CD4-positive, alpha-beta T cell treated with Interleukin-4 for 4 hours (primary cell): ENCODE data around the gene MYOCOS.

Experiments
- DNase-seq: peaks from one replicate; pipeline ENCODE4 v3.0.0-alpha.2; 2020

Gene MYOCOS

DNA sequence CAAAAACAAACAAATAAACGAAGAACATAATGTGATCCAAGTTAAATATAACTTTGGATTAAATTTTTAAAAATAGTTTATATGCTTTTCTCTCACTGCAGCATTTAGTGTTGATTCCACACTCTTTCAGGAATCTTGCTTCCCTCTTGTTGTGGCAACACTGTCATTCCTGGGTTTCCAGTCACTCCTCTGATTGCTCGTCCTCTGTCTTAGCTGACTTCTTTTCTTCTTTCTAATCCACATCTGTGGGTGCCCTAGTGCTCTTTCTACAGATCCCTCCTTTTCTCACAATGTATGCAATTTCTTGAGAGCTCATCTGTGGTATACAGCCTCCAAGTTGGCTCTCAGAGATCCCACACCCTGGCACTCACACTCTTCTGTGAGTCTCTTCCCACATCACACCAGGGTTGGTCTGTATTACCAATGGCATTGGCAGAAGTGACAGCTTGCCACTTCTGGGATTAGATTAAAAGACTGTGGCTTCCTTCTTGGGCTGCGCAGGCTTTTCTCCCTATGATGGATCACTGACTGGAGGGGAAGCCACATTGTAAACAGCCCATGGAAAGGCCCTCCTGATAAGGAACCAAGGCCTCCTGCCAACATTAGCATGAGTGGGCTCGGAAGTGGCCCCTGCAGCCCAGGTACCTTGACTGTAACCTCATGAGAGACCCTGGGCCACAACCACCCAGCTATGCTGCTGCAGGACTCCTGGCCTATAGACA, 42.0 kb downstream of the MYOCOS start:
- no peak for DNase-seq

DNA sequence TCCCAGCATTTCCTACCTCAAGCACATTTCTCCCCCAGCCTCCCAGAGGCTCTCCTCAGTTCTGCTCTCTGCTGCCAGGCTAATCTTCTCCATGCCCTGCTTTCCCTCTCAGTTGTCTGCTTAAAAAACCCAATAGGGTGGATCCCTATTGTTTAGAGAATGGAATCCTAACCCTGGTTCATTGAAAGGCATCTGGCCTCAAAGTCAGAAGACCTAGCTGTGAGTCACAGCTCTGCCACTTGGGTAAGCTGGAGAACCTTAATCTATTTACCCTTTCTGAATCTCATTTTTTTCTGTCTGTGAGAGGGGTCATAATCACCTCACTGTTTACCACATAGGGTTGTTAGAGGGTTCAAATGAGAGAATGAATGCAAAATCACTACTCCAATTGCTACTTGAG, 42.9 kb downstream of the MYOCOS start:
- no peak for DNase-seq

DNA sequence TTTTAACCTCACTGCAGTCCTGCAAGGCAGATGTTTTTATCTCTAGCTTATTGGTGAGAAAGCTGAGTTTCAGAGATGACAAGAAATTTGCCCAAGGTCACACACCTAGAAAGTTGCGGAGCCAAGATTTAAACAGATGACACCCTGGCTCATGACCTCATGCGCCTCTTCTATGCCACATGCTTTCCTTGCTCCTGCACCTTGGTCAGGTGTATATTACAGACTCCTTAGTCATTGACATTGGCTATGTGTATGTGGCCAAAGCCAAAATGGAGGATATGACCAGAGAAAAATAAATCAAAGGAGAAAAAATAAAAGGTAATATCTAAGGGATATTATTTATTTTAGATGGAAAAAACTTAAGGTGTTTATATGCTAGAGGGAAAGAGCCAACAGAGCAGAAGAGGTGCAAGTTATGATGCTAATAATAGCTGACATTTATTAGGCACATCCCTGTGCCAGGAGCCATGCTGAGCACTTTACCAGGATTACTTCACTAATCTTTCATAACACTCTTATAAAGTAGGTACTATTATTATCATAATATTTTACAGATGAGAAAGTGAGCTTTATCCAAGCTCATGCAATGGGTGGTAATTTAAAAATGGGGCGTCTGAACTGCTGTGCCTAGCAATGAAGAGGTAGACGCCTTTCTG, 44.2 kb downstream of the MYOCOS start:
- no peak for DNase-seq

DNA sequence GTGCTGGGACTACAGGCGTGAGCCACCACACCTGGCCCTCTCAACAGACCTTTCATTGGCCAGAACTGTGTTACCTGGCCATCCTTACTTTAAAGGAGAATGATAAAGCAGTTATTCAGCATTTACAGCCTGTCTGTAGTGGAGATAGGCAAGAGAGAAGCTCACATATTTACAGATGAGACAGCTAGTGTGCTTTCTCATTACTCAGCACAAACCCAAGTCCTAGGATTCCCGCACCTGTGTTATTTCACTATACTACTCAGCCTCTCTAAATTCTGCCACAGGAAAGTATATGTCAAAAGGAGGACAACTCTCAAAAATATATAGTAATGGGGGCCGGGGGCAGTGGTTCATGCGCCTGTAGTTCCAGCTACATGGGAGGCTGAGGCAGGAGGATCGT, 46.3 kb downstream of the MYOCOS start:
- no peak for DNase-seq

GRCh38 chr1:171670739-171671138, 48.7 kb downstream of the MYOCOS start:
- no peak for DNase-seq

- DNase-seq: no peak
These were observed 52.7 kb downstream of the MYOCOS start for GRCh38 chr1:171674431-171675405.
